GM18517 (cell line): ENCODE data around the gene UCN3.
"Not testable (repeated sequence)": the region's sequence is repeated elsewhere in the genome, so short reads cannot be mapped to it uniquely, and the experiment has no call there.

Source experiments
- ATAC-seq: cut with Tn5 transposase; IDR thresholded peaks from one replicate; pipeline ENCODE4 v1.9.1; 2021; ENCODE audit warnings: mild to moderate bottlenecking, moderate library complexity; ENCODE audit not compliant: unreplicated experiment

Gene UCN3

GRCh38 chr10:5365928-5366327, 1.2 kb downstream of the UCN3 start:
- ATAC-seq = no peak

- no peak for ATAC-seq
Measured at GRCh38 chr10:5369362-5370158, 4.8 kb downstream of the UCN3 start.

GRCh38 chr10:5370493-5371352, 6.0 kb downstream of the UCN3 start:
- ATAC-seq = no peak

- ATAC-seq = no peak
Measured at GRCh38 chr10:5373307-5373706, 8.5 kb downstream of the UCN3 start.

- ATAC-seq = no peak
Measured at GRCh38 chr10:5373891-5374611, 9.3 kb downstream of the UCN3 start.

- ATAC-seq = no peak
Measured at GRCh38 chr10:5376450-5376849, 11.7 kb downstream of the UCN3 start.

GRCh38 chr10:5379202-5379601, 14.4 kb downstream of the UCN3 start:
- ATAC-seq = not testable (repeated sequence)

- ATAC-seq = not testable (repeated sequence)
Measured at GRCh38 chr10:5380395-5380794, 15.6 kb downstream of the UCN3 start.

GRCh38 chr10:5381187-5381586, 16.4 kb downstream of the UCN3 start:
- no peak for ATAC-seq

- no peak for ATAC-seq
Measured at GRCh38 chr10:5385224-5385623, 20.5 kb downstream of the UCN3 start.

GRCh38 chr10:5387169-5387568, 22.4 kb downstream of the UCN3 start:
- ATAC-seq = no peak

- ATAC-seq = no peak
Measured at GRCh38 chr10:5390607-5391205, 25.9 kb downstream of the UCN3 start.

- no peak for ATAC-seq
Measured at GRCh38 chr10:5391790-5392189, 27.0 kb downstream of the UCN3 start.

- no peak for ATAC-seq
Measured at GRCh38 chr10:5393529-5393928, 28.8 kb downstream of the UCN3 start.

GRCh38 chr10:5395168-5395567, 30.4 kb downstream of the UCN3 start:
- ATAC-seq = no peak

- ATAC-seq = no peak
Measured at GRCh38 chr10:5396556-5397300, 32.0 kb downstream of the UCN3 start.

GRCh38 chr10:5399332-5399731, 34.6 kb downstream of the UCN3 start:
- no peak for ATAC-seq

GRCh38 chr10:5400468-5401240, 35.9 kb downstream of the UCN3 start:
- ATAC-seq = no peak

- ATAC-seq = no peak
Measured at GRCh38 chr10:5402798-5403197, 38.0 kb downstream of the UCN3 start.
